A673 (cell line): ENCODE data around the gene C2orf92.
"Not testable (repeated sequence)": the region's sequence is repeated elsewhere in the genome, so short reads cannot be mapped to it uniquely, and the experiment has no call there.

ENCODE experiments used
- EZH2 ChIP-seq: fragments of 200-600 bp; sonication (generic); IDR thresholded peaks from 2 replicates; pipeline ENCODE4 v1.6.1; 2017; ENCODE audit warnings: borderline replicate concordance, low read depth, mild to moderate bottlenecking, mixed read lengths, antibody characterized with exemption, low read length; ENCODE audit not compliant: poor library complexity, severe bottlenecking
- TF ChIP-seq, protein P1 (sequence below): fragments of 300-800, 200-600 bp; sonication (generic); conservative IDR thresholded peaks from 2 replicates; pipeline ENCODE4 v1.5.1; 2017; ENCODE audit warnings: low read depth, mild to moderate bottlenecking, antibody characterized with exemption, low read length, moderate library complexity, mixed read lengths

DNA sequence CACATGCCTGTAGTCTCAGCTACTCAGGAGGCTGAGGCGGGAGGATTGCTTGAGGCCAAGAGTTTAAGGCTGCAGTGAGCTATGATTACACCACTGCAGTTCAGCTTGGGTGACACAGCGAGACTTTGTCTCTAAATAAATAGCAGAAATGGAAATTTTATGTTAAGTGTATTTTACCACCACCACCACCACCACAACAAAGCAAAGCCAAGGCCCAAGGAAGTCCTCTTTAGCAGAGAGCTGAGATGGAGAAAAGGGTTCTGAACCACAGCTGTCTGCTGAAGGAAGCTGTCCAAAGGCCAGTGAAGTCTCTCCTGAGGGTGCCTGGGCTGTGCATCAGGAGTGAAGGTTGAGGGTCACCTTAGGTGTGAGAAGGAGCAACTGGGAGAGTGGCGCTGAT is 17.7 kb downstream of the C2orf92 start:
- TF ChIP-seq, protein P1, sequence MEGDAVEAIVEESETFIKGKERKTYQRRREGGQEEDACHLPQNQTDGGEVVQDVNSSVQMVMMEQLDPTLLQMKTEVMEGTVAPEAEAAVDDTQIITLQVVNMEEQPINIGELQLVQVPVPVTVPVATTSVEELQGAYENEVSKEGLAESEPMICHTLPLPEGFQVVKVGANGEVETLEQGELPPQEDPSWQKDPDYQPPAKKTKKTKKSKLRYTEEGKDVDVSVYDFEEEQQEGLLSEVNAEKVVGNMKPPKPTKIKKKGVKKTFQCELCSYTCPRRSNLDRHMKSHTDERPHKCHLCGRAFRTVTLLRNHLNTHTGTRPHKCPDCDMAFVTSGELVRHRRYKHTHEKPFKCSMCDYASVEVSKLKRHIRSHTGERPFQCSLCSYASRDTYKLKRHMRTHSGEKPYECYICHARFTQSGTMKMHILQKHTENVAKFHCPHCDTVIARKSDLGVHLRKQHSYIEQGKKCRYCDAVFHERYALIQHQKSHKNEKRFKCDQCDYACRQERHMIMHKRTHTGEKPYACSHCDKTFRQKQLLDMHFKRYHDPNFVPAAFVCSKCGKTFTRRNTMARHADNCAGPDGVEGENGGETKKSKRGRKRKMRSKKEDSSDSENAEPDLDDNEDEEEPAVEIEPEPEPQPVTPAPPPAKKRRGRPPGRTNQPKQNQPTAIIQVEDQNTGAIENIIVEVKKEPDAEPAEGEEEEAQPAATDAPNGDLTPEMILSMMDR: not testable (repeated sequence)
- not testable (repeated sequence) for TF ChIP-seq EZH2
